Measurements from ENCODE around the gene ADRA2C. TPM values are rescaled to one million over a fixed set of nuclear protein-coding genes. Genes with fewer than 3 reads are reported as not detected.

ADRA2C gene
- total and polyA plus RNA-seq, 2 experiments from 2014 or later, result 6.3 to 7.7 TPM

DNA sequence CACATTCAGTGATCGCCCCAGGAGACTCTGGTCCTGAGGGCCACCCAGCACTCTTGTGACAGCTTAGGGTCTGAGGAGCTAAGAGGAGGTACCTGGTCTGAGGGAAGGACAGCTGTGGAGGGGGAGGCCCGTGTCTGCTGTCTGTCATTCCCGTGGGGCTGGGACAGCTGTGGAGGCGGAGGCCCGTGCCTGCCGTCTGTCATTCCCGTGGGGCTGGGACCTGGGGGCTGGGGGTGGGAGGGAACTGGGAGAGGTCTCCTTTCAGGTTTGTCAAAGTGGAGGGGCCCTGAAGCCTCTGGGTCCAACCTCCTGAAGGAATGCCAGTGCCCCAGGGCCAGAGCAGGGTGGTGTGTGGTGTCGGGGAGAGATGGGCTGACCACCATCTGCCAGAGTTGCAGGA, 45.0 kb upstream of the ADRA2C start:
- TF ChIP-seq CTCF (IDR thresholded peaks at IDR 0.05; ENCODE audit: poor library complexity) (no peak), EZH2 (IDR thresholded peaks at IDR 0.05; ENCODE audit: borderline replicate concordance) (no peak)
- peaks cover 32% of the 10 kb centered on the region for H3K27me3 ChIP-seq
- no peak overlapping the region for H3K4me2 ChIP-seq
- no peaks in the 10 kb centered on the region for H3K79me2 ChIP-seq
- no peak for DNase-seq (ENCODE audit: low spot score)
- no peaks in the 10 kb centered on the region for H4K20me1 ChIP-seq (ENCODE audit: insufficient read depth, poor library complexity, severe bottlenecking)
- H3K9me2 ChIP-seq (replicated peaks; ENCODE audit: insufficient read depth), result no peaks in the 10 kb centered on the region
- no peak overlapping the region for H3K27ac ChIP-seq
- no peaks in the 10 kb centered on the region for H3K36me3 ChIP-seq (replicated peaks; ENCODE audit: insufficient read depth, low read depth)
- WGBS (ENCODE audit: low lambda C conversion rate, missing lambda C conversion rate), result 71% methylated on average over 5 of the region's 8 CpGs
- no peaks in the 10 kb centered on the region for H3K9me3 ChIP-seq (ENCODE audit: low read depth)
- no peak overlapping the region for H2AFZ ChIP-seq
- H3K4me3 ChIP-seq, result no peak overlapping the region
- no peaks in the 10 kb centered on the region for H3K4me1 ChIP-seq (ENCODE audit: insufficient read depth)

DNA sequence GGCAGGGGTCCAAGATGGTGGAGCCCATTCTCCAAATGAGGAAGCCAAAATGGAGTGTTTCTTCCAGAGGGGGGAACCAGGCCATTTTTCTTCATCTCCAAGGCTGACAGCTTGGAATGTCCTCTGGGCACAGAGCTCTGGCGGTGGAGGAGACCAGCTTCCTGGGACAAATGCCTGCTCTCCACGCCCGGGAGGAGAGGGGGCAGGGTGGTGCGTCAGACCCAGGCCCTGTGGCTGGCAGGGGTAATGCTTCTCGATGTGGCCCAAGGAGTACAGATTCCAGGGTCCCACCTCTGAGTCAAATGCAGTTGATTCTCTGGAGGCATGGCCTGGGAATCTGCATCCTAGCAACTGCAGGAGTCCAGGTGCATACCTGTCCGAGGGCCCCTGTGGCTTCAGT, 44.6 kb upstream of the ADRA2C start:
- no peak for DNase-seq (ENCODE audit: low spot score)
- H3K9me3 ChIP-seq (ENCODE audit: low read depth), result no peaks in the 10 kb centered on the region
- H2AFZ ChIP-seq, result no peak overlapping the region
- H3K4me2 ChIP-seq, result no peak overlapping the region
- H3K79me2 ChIP-seq, result no peaks in the 10 kb centered on the region
- no peak for TF ChIP-seq EZH2 (IDR thresholded peaks at IDR 0.05; ENCODE audit: borderline replicate concordance)
- no peak for TF ChIP-seq EZH2phosphoT487 (IDR thresholded peaks at IDR 0.05; ENCODE audit: low read depth, severe bottlenecking, unreplicated experiment)
- no peak for TF ChIP-seq CTCF (IDR thresholded peaks at IDR 0.05; ENCODE audit: poor library complexity)
- no peak overlapping the region for H3K27ac ChIP-seq
- H3K36me3 ChIP-seq (replicated peaks; ENCODE audit: insufficient read depth, low read depth), result no peaks in the 10 kb centered on the region
- H3K4me3 ChIP-seq, result no peak overlapping the region
- H3K9me2 ChIP-seq (replicated peaks; ENCODE audit: insufficient read depth), result no peaks in the 10 kb centered on the region
- H4K20me1 ChIP-seq (ENCODE audit: insufficient read depth, poor library complexity, severe bottlenecking), result no peaks in the 10 kb centered on the region
- peaks cover 32% of the 10 kb centered on the region for H3K27me3 ChIP-seq
- WGBS (ENCODE audit: low lambda C conversion rate, missing lambda C conversion rate), result 68% methylated on average over 6 of the region's 6 CpGs
- no peaks in the 10 kb centered on the region for H3K4me1 ChIP-seq (ENCODE audit: insufficient read depth)

DNA sequence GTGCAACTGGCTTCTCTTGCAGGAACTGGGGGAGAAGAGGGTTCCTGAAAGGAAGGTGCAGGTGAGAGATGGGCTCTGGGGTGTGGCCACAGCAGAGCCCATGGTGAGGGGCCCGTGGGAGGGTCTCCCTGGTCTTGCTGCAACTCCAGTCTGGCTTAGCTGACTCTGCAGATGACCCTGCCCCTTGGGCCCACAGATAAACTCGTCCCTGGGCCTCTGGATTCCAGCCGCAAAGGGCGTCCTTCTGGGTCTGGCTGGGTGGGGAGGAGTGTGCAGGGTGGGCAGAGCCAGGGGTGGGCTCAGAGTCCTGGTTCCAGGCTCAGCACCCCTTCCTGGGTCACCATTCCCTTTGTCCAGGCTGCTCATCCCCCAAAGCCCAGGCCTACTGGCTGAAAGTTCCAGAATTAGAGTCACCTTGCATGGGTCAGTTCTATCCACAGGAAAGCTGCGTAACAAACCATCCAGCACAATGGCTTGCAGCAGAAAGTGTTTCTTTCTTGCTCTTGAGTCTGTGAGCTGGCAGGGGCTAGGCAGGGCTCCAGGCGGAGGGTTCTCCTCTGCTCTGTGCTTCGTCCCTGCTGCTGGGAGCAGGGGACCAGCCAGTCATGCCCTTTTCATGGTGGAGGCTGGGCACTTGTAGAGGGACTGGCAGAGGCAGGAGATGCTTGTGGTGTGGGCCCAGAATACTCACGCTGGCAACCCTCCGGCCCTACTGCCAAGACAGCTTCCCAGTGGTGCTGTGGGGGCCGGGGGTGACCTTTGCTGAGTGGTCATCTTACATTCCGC, 43.5 kb upstream of the ADRA2C start:
- Histone ChIP-seq H3K27me3 (peaks cover 32% of the 10 kb centered on the region), H3K4me2 (no peak overlapping the region), H4K20me1 (ENCODE audit: insufficient read depth, poor library complexity, severe bottlenecking) (no peaks in the 10 kb centered on the region), H3K27ac (no peak overlapping the region), H3K36me3 (replicated peaks; ENCODE audit: insufficient read depth, low read depth) (no peaks in the 10 kb centered on the region), H3K4me1 (ENCODE audit: insufficient read depth) (no peaks in the 10 kb centered on the region), H3K9me3 (ENCODE audit: low read depth) (no peaks in the 10 kb centered on the region), H3K9me2 (replicated peaks; ENCODE audit: insufficient read depth) (no peaks in the 10 kb centered on the region), H2AFZ (no peak overlapping the region), H3K4me3 (no peak overlapping the region), H3K79me2 (no peaks in the 10 kb centered on the region)
- no peak for DNase-seq (ENCODE audit: low spot score)
- 89% methylated on average over 10 of the region's 11 CpGs for WGBS (ENCODE audit: low lambda C conversion rate, missing lambda C conversion rate)
- TF ChIP-seq EZH2 (IDR thresholded peaks at IDR 0.05; ENCODE audit: borderline replicate concordance) (no peak), CTCF (IDR thresholded peaks at IDR 0.05; ENCODE audit: poor library complexity) (no peak), EZH2phosphoT487 (IDR thresholded peaks at IDR 0.05; ENCODE audit: low read depth, severe bottlenecking, unreplicated experiment) (no peak)

Data from hepatocyte (in vitro differentiated cells).